GM21576 (cell line): ENCODE measurements around the gene ARHGEF7.

Experiments
- ATAC-seq: cut with Tn5 transposase; IDR thresholded peaks from one replicate; pipeline ENCODE4 v1.9.1; 2021; ENCODE audit warnings: mild to moderate bottlenecking, moderate library complexity; ENCODE audit not compliant: unreplicated experiment

Gene ARHGEF7

GRCh38 chr13:111216166-111216960, 101.3 kb downstream of the ARHGEF7 start:
- ATAC-seq, result no peak

GRCh38 chr13:111217641-111218040, 102.5 kb downstream of the ARHGEF7 start:
- ATAC-seq, result no peak

DNA sequence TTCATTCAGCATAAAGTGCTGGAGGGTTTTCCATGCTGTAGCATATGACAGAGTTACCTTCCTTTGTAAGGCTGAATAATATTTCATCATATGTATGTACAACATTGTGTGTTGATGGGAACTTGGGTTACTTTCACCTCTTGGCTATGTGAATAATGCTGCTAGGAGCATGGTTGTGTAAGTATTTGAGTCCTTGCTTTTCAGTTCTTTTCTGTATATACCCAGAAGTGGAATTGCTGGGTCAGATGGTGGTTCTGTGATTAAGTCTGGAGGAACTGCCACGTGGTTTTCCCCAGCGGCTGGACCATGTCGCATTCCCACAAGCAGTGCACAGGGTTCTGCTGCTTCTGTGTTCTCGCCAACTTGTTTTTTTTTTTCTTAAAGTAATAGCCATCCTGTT, 104.2 kb downstream of the ARHGEF7 start:
- ATAC-seq, result no peak

DNA sequence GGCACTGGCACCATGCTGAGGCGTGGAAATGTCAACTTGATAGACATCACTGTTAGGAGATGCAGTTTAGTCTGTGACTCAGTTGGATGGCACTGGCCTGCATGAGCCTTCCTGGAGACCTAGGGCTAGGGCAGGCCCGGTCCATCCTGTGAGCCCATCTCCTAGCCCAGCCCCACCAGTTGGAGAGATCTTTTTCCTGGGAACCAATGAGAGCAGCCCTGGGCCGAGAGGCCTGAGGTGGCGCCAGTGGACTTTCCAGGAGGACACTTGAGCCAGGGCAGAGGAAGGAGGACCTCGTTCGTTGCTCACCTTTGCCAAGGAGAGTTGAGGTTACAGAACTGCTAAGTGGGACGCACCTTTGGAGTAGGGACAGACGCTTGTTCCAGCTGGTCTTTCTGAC, 104.8 kb downstream of the ARHGEF7 start:
- no peak for ATAC-seq

DNA sequence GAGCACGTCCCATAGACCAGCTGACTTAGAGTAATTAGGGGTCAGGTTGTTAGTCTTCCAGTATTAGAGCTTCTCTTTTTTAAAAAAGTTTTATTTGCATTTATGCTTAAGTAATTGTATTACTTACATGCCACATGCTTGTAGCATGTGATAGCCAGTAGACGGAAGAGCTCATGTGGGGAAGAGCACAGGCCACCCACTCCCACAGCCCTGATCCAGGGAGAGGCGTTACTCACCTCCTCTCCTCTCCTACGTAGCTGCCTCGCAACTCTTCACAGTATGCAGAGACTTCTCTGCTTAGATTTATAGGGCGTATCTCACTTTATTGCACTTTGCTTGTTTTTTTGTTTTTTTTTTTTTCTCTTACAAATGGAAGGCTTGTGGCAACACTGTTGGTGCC, 110.1 kb downstream of the ARHGEF7 start:
- ATAC-seq, result no peak

DNA sequence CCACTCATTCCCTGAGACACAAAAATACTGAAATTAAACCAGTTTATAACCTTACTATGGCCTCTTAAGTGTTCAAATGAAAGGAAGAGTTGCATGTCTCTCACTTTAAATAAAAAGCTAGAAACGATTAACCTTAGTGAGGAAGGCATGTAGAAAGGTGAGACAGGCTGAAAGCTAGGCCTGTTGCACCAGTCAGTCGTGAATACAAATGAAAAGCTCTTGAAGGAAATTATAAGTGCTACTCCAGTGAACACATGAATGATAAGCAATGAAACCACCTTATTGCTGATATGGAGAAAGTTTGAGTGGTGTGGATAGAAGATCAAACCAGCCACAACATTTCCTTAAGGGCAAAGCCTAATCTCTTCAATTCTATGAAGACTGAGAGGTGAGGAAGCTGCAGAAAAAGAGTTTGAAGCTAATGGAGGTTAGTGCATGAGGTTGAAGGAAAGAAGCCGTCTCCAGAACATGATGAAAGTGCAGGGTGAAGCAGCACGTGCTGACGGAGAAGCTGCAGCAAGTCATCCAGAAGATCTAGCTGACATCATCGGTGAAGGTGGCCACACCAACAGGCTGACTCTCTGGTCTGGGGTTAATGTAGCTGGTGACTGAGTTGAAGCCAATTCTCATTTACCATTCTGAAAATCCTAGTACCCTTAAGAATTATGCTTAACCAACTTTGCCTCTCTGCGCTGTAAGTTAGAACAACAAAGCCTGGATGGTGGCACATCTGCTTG, 110.9 kb downstream of the ARHGEF7 start:
- no peak for ATAC-seq

DNA sequence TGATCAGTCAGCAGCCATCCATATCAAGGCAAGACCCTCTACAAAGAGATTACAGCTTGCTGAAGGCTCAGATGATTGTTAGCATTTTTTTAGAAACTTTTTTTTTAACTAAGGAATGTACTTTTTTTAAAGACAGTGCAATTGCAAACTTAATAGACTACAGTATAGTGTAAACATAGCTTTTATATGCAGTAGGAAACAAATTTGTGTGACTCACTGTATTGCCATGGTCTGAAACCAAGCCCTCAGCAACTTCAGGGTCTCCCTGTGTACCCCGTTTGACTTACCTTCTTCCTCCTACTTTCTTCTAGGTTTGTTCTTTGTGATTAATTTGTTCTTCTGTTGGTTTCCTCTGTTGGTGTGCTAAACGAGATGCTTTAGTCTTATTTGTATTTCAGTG, 112.3 kb downstream of the ARHGEF7 start:
- no peak for ATAC-seq

DNA sequence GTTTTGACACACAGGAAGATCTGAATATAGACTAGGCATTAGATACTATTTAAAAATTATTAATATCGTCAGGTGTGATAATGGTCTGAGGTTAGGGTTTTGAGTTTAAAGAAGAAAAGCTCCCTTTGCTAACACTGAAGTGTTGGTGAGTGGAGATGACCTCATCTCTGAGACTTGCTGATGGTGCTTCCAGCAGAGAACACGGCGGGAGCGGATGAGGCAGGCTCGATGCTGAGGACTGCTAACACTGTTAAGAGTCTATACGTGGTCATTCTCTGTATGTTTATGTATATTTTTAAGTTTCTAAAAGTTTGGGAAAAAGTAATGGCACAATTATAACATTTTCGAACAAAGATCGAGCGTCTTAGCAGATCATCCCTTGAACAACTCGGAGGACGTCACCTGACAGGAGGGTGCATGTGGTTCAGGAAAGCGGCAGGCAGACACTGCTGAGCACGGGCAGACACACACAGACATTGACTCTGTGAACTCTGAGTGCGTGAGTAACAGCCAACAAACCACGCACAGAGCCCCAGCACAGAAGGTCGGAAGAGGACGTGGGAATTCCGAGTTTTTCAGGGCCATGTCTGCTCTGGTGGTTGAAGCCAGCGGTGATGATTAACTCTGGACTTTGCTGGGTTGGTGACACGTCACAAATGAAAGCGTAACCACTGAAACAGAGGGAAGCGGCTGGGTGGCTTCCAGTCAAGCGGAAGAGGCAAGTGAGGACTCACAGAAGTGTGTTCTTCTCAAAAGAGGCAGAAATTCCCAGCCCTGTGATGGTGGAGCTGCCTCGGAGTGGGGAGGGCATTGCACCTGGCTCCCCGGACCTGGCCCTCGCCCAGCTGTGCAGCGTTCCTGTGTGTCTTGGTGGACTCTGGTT, 113.4 kb downstream of the ARHGEF7 start:
- no peak for ATAC-seq

GRCh38 chr13:111230385-111230930, 115.3 kb downstream of the ARHGEF7 start:
- no peak for ATAC-seq

DNA sequence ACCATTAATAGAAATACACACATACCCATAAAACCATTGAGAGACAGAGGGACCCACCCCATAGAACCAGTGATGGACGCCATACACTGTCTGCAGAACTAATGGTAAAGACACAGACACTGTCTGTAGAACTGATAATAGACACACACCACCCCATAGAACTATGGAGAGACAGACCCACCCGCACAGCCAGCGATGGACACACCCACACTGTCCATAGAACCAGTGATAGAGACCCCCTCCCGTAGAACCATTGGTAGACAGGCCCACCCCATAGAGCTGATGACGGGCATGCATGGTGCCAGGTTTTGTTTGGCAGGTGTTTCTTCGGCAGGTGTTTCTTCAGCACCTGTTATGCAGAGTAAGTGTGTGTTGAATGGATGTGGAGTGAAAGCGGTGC, 117.1 kb downstream of the ARHGEF7 start:
- ATAC-seq, result no peak

DNA sequence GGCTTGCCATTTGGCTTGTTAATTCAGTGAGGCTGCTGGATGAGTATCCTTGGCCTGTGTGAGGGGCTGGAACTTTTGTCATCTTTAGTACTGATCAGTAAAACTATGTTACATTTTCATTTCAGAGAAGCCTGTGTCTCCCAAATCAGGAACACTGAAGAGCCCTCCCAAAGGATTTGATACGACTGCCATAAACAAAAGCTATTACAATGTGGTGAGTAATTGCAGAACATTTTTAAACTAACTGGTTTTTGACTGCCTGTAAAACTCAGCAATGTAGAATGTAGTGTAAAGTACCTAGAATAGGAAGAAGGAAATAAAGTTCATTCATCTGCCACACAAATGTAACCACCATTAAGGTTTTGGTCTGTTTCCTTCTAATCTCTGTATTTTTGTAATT, 118.0 kb downstream of the ARHGEF7 start:
- ATAC-seq, result no peak

DNA sequence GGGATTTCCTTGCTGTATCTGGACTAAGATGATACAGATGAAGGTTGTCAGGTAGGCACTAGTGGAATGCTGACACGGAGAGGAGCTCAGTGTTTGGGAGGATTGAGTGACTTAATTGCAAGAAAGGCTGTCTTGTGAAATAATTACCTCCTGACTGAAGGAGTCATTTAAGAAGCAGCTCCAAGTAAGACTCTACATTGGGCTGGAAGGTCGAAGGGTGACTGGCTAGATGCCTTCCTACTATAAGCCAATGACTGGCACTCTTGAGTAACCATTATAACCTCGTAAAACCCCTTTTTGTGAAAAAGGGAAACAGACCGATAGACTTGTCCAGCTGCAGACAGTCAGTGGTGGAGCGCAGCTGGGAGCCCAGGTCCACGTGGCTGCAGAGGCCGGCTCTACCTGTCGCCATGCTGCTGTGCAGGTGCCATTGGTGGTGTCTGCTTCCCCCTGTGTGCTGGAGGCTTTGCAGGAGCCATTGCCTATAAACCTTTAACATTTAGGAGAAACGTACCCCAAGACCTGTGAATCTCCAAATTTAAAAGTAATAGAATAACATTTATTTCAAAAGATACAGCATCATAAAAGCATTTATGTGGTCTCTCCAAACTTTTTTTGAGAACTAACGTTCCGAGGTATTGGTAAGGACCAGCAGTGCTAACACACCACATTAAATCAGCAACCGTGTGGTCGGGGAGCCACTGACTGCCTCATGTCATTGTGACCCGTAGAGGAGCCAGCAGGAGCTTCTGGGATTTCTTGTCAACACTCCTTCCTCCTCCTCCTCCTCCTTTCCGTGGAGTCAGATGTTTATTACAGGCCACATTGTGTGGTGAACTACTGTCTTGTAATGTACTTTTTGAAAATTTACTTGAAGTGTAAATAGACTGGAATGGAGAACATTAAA, 124.9 kb downstream of the ARHGEF7 start:
- ATAC-seq, result no peak

GRCh38 chr13:111241006-111241755, 126.1 kb downstream of the ARHGEF7 start:
- no peak for ATAC-seq

DNA sequence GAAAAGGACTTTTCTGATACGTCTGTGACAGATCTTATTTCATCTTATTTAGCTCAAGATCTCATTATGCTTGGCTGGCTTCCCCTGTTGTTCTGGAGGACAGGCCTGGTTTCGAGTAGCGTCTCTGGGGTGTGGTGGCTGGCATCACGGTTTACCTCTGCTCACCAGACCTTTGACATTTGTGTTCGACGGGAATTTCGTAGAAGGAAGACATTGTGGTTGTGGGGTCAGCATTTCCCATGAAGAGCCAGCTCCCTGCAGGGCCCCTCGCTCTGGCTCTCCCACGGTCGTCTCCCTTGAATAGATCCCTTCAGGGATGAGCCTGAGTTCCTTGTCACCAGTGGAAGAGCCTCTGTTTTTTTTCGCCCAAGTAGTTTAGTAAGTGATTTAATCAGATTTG, 126.8 kb downstream of the ARHGEF7 start:
- no peak for ATAC-seq

DNA sequence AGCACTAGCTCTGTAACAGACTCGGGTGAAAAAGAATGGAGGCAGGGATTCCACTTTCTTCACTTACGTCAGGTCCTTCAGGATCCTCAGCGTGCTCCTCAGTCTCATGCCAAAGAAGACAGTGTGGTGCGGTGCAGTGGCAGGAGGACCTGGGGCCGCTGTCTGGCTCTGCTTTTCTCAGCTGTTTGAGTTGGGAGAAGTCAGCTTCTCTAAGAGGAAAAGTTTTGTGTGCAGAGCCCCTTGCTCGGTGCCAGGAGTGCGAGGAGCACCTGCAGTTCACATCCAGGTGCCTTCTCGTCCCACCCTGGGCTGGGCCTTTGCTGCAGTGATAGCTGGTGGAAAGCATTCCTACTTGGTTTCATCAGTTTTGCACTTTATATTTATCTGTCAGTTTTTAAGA, 127.5 kb downstream of the ARHGEF7 start:
- ATAC-seq, result no peak

DNA sequence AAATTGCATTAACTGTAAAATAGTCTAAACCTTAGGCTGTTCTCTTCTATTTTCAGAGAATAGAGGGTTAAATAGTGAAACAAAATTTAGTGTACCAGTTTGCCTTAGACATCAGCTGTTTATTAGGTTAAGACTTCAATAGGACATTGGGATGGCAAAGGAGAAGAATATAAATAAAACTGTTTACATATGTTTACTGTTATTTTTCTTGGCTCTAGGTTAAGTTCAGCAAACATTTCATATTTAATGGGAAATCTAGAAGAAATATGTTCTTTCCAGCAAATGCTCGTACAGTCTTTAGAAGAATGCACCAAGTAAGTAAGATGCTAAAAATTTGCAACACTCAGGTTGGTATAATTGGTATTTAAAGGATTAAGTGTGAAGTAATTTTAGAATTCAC, 128.9 kb downstream of the ARHGEF7 start:
- no peak for ATAC-seq

- no peak for ATAC-seq
Observed at GRCh38 chr13:111245576-111246384, 130.7 kb downstream of the ARHGEF7 start.

DNA sequence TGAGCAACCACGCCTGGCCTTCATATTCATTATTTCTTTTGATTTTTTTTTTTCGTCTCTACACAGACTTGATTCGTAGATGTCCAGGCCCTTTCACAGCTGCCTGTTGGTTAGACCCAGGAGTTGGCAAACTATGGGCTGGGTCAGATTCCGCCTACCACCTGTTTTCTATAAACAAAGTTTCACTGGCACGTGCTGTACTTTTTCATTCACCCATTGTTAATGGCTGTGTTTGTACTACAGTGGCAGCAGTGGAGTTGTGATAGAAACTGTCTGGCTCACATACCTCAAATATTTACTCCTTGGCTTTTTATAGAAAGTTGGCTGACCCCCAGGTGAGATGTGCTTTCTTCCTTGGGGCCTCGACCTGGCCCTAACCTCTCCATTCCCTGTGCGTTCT, 132.4 kb downstream of the ARHGEF7 start:
- no peak for ATAC-seq

DNA sequence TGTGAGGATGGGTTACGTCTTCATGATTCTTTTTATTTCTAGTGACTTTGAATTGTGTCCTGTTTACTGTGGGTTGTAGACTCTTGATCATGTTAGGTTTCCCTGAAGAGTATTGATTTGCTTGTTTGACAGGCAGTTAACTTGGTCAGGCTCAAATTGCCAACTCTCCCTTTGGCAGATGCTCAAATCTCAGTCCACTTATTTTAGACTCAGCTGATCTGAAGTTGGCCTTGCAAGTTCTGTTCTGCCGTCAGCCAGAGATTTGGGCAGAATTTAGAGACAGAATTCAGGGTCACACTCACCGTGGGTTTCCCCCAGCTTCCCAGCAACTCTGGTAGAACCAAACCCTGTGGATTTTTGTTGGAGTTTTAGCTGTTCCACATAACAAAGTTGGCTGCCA, 133.7 kb downstream of the ARHGEF7 start:
- no peak for ATAC-seq
